Endothelial cell (in vitro differentiated cells): ENCODE measurements around the gene ITGBL1. TPM values are rescaled to one million over a fixed set of nuclear protein-coding genes. Genes with fewer than 3 reads are reported as not detected.

Experiments used
- DNase-seq: peaks from one replicate; pipeline ENCODE4 v3.0.0; 2021; ENCODE audit warnings: low spot score
- H3K27ac Mint-ChIP-seq: one replicate; pipeline ENCODE4 v1.8.0; 2021; ENCODE audit warnings: mixed read lengths, inconsistent platforms; ENCODE audit not compliant: unreplicated experiment
- H3K27me3 Mint-ChIP-seq: one replicate; pipeline ENCODE4 v1.8.0; 2021; ENCODE audit warnings: mild to moderate bottlenecking, moderate library complexity, mixed read lengths, inconsistent platforms; ENCODE audit not compliant: unreplicated experiment
- H3K36me3 Mint-ChIP-seq: one replicate; pipeline ENCODE4 v1.8.0; 2021; ENCODE audit warnings: mild to moderate bottlenecking, low read depth, mixed read lengths, inconsistent platforms; ENCODE audit not compliant: unreplicated experiment
- H3K4me1 Mint-ChIP-seq: one replicate; pipeline ENCODE4 v1.8.0; 2021; ENCODE audit warnings: mild to moderate bottlenecking, mixed read lengths, inconsistent platforms; ENCODE audit not compliant: unreplicated experiment
- H3K4me3 Mint-ChIP-seq: one replicate; pipeline ENCODE4 v1.8.0; 2021; ENCODE audit warnings: mild to moderate bottlenecking, mixed read lengths, inconsistent platforms; ENCODE audit not compliant: unreplicated experiment
- H3K9me3 Mint-ChIP-seq: one replicate; pipeline ENCODE4 v1.8.0; 2021; ENCODE audit warnings: mixed read lengths, inconsistent platforms; ENCODE audit not compliant: unreplicated experiment
- CTCF ChIP-seq: fragments of 200-600 bp; sonication (generic); IDR thresholded peaks from one replicate; pipeline ENCODE4 v1.5.0; 2021; ENCODE audit warnings: antibody characterized with exemption; ENCODE audit not compliant: unreplicated experiment
- total RNA-seq: library from RNA; stranded (reverse); fragmentation: NEBNext Ultra II Directional; extraction: Animal tissue kit (Norgen Biotek cat#: 25700); gene quantifications from one replicate; pipeline ENCODE4 v1.2.1, GENCODE V29; 2021; ENCODE audit not compliant: unreplicated experiment

ITGBL1 gene
- total RNA-seq, 1 donor from 2014 or later = not detected

GRCh38 chr13:101594936-101595335, 142.5 kb downstream of the ITGBL1 start:
- Mint-ChIP-seq H3K27ac (no peak overlapping the region), H3K9me3 (no peaks in the 10 kb centered on the region), H3K27me3 (no peaks in the 10 kb centered on the region), H3K36me3 (no peaks in the 10 kb centered on the region), H3K4me1 (no peaks in the 10 kb centered on the region), H3K4me3 (no peak overlapping the region)
- no peak for DNase-seq
- TF ChIP-seq CTCF = no peak

GRCh38 chr13:101596803-101597202, 144.3 kb downstream of the ITGBL1 start:
- Mint-ChIP-seq H3K27ac (no peak overlapping the region), H3K4me1 (no peaks in the 10 kb centered on the region), H3K9me3 (no peaks in the 10 kb centered on the region), H3K4me3 (no peak overlapping the region), H3K27me3 (no peaks in the 10 kb centered on the region), H3K36me3 (no peaks in the 10 kb centered on the region)
- DNase-seq = no peak
- no peak for TF ChIP-seq CTCF

GRCh38 chr13:101611491-101612475, 159.3 kb downstream of the ITGBL1 start:
- H3K36me3 Mint-ChIP-seq = no peaks in the 10 kb centered on the region
- no peaks in the 10 kb centered on the region for H3K4me1 Mint-ChIP-seq
- no peak for TF ChIP-seq CTCF
- no peak overlapping the region for H3K4me3 Mint-ChIP-seq
- H3K9me3 Mint-ChIP-seq = no peaks in the 10 kb centered on the region
- no peak for DNase-seq
- H3K27me3 Mint-ChIP-seq = no peaks in the 10 kb centered on the region
- no peak overlapping the region for H3K27ac Mint-ChIP-seq

GRCh38 chr13:101612735-101613134, 160.3 kb downstream of the ITGBL1 start:
- TF ChIP-seq CTCF = no peak
- Mint-ChIP-seq H3K4me1 (no peaks in the 10 kb centered on the region), H3K4me3 (no peak overlapping the region), H3K27me3 (no peaks in the 10 kb centered on the region), H3K36me3 (no peaks in the 10 kb centered on the region), H3K27ac (no peak overlapping the region), H3K9me3 (no peaks in the 10 kb centered on the region)
- DNase-seq = no peak

GRCh38 chr13:101614491-101614890, 162.0 kb downstream of the ITGBL1 start:
- Mint-ChIP-seq H3K36me3 (no peaks in the 10 kb centered on the region), H3K27ac (no peak overlapping the region), H3K27me3 (no peaks in the 10 kb centered on the region)

More at GRCh38 chr13:101614491-101614890, 162.0 kb downstream of the ITGBL1 start:
- TF ChIP-seq CTCF = no peak
- Mint-ChIP-seq H3K4me1 (no peaks in the 10 kb centered on the region), H3K4me3 (no peak overlapping the region), H3K9me3 (no peaks in the 10 kb centered on the region)
- DNase-seq = no peak
